ENCODE results near the gene SAT2. TPM values are rescaled to one million over a fixed set of nuclear protein-coding genes. Genes with fewer than 3 reads are reported as not detected.
"Not testable (repeated sequence)": the region's sequence is repeated elsewhere in the genome, so short reads cannot be mapped to it uniquely, and the experiment has no call there.

The SAT2 gene
- total and polyA plus RNA-seq, 8 donors = 11.6 to 235 (median 129) TPM

DNA sequence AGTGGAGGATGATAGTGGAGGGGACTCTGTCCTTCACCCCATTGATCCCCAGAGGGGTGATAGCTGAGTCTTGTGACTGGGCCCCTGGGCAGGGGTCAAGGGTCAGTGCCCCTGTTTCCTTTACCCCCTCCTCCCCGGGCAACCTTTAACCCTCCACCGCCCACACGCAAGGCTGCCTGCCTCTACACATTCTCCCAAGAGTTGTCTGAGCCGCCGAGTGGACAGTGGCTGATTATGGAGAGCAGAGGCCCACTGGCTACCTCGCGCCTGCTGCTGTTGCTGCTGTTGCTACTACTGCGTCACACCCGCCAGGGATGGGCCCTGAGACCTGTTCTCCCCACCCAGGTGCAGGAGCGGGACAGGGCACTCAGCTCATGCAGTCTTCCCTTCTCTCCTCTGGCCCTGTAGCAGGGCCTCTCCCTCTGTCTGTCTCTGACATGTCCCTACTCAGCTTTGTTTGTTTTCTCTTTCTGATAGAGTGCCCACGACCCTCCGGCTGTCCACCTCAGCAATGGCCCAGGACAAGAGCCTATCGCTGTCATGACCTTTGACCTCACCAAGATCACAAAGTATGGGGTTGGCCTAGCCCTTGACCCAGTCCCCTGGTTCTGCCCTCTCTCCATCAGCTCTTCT, 2.4 kb upstream of the SAT2 start, which contains the start of gene SHBG:
SHBG (plus strand) TSS at position 197 of the 633 bp plus-strand sequence; CDS start at position 235, 38 bp downstream.
- H3K9me3 ChIP-seq = no peaks in the 10 kb centered on the region
- H3K27me3 ChIP-seq = no peaks in the 10 kb centered on the region
- no peak within 1 kb of the TSS for H3K27ac ChIP-seq
- WGBS, 5 donors = 69 to 77% (median 74%) methylated on average over 9 to 13 of the region's 13 CpGs
- no peak within 1 kb of the TSS for H3K4me3 ChIP-seq
- no peak for DNase-seq
- intact Hi-C loops (cut with DNase I; ENCODE audit: low total_unique reads) = loop anchor here (10.0 kb wide), 1 partner anchor 55 kb away; the partner anchor contains the start of genes TP53 and WRAP53
- TF ChIP-seq, protein P1, sequence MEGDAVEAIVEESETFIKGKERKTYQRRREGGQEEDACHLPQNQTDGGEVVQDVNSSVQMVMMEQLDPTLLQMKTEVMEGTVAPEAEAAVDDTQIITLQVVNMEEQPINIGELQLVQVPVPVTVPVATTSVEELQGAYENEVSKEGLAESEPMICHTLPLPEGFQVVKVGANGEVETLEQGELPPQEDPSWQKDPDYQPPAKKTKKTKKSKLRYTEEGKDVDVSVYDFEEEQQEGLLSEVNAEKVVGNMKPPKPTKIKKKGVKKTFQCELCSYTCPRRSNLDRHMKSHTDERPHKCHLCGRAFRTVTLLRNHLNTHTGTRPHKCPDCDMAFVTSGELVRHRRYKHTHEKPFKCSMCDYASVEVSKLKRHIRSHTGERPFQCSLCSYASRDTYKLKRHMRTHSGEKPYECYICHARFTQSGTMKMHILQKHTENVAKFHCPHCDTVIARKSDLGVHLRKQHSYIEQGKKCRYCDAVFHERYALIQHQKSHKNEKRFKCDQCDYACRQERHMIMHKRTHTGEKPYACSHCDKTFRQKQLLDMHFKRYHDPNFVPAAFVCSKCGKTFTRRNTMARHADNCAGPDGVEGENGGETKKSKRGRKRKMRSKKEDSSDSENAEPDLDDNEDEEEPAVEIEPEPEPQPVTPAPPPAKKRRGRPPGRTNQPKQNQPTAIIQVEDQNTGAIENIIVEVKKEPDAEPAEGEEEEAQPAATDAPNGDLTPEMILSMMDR (IDR thresholded peaks at IDR 0.05) = no peak
- TF ChIP-seq EP300 (IDR thresholded peaks at IDR 0.05) = no peak
- TF ChIP-seq POLR2A (IDR thresholded peaks at IDR 0.05) = no peak
- no peak for TF ChIP-seq POLR2AphosphoS5 (IDR thresholded peaks at IDR 0.05)
- H3K4me1 ChIP-seq = peaks cover 11 to 18% (median 15%) of the 10 kb centered on the region in 4 donors
- peaks cover 0 to 9% (median 9%) of the 10 kb centered on the region in 4 donors for H3K36me3 ChIP-seq

DNA sequence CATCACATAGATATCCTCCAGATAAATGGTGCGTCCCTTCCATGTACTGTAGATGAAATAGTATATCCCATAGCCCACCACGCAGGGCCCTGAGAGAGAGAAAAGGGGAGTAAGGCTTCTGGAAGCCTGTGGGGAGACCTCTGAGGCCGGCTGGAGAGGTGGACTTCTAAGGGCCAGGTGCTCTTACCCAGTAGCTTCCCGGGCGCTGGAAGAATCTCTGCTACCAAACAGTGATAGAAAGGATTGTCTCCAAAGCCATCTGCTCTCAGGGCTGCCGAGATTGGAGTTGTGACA, 718 bp downstream of the SAT2 start:
- Histone ChIP-seq H3K4me3 (peak overlapping the region; percentile 67 to 81 (median 74)), H3K4me1 (peaks cover 11 to 18% (median 15%) of the 10 kb centered on the region in 4 donors), H3K9me3 (no peaks in the 10 kb centered on the region), H3K27ac (peak overlapping the region in 4 of 5 donors; percentile 88 to 96 (median 93)), H3K36me3 (peaks cover 0 to 9% (median 9%) of the 10 kb centered on the region in 4 donors), H3K27me3 (no peaks in the 10 kb centered on the region)
- DNase-seq = no peak
- intact Hi-C loops (cut with DNase I; ENCODE audit: low total_unique reads) = no loop called here
- WGBS, 5 donors = 9 to 23% (median 21%) methylated on average over 6 of the region's 6 CpGs
- TF ChIP-seq, protein P1 (IDR thresholded peaks at IDR 0.05) = no peak
- no peak for TF ChIP-seq POLR2A (IDR thresholded peaks at IDR 0.05)
- TF ChIP-seq POLR2AphosphoS5 (IDR thresholded peaks at IDR 0.05) = no peak
- no peak for TF ChIP-seq EP300 (IDR thresholded peaks at IDR 0.05)

DNA sequence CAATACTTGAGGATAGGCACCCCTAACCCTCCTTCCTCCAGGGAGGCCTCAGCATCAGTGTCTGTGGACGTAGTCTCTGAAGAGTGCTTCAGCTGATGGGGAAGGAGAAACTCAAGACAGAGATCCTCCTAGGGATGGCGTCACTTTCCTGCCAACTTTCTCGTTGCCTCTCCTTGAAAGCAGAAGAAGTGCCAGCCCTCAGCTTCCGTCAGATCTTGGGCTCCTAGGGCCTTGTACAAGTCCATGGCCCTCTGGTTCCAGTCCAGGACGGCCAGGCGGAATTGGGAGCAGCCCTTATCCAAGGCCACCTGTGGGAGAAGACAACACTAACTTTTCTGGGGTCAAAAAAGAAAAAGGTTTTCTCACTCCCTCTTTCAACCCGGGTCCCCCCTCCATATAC, 1.3 kb downstream of the SAT2 start:
- Histone ChIP-seq H3K27ac (peak overlapping the region in 2 of 5 donors; percentile 93 to 96), H3K27me3 (no peaks in the 10 kb centered on the region), H3K4me1 (peaks cover 11 to 18% (median 15%) of the 10 kb centered on the region in 4 donors), H3K9me3 (no peaks in the 10 kb centered on the region), H3K4me3 (peak overlapping the region in 2 of 4 donors; percentile 69 to 80), H3K36me3 (peaks cover 0 to 9% (median 9%) of the 10 kb centered on the region in 4 donors)
- WGBS, 5 donors = 80 to 89% (median 85%) methylated on average over 7 of the region's 7 CpGs
- intact Hi-C loops (cut with DNase I; ENCODE audit: low total_unique reads) = no loop called here
- no peak for DNase-seq
- TF ChIP-seq POLR2AphosphoS5 (IDR thresholded peaks at IDR 0.05) = no peak
- TF ChIP-seq, protein P1 (IDR thresholded peaks at IDR 0.05) = no peak
- no peak for TF ChIP-seq EP300 (IDR thresholded peaks at IDR 0.05)
- no peak for TF ChIP-seq POLR2A (IDR thresholded peaks at IDR 0.05)

DNA sequence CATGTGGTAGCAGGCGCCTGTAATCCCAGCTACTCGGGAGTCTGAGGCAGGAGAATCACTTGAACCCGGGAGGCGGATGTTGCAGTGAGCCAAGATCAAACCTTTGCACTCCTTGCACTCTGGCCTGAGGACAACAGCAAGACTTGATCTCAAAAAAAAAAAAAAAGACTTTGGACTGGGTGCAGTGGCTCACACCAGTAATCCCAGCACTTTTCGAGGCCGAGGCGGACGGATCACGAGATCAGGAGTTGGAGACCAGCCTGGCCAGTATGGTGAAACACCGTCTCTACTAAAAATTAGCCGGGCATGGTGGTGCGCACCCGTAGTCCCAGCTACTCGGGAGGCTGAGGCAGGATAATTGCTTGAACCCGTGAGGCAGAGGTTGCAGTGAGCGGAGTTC, 1.9 kb downstream of the SAT2 start:
- intact Hi-C loops (cut with DNase I; ENCODE audit: low total_unique reads); H3K9me3 ChIP-seq; H3K27ac ChIP-seq; H3K36me3 ChIP-seq; DNase-seq; H3K4me3 ChIP-seq; H3K27me3 ChIP-seq: not testable (repeated sequence)
- peaks cover 11 to 18% (median 15%) of the 10 kb centered on the region in 4 donors for H3K4me1 ChIP-seq
- WGBS, 5 donors = 91 to 99% (median 98%) methylated on average over 16 of the region's 16 CpGs

DNA sequence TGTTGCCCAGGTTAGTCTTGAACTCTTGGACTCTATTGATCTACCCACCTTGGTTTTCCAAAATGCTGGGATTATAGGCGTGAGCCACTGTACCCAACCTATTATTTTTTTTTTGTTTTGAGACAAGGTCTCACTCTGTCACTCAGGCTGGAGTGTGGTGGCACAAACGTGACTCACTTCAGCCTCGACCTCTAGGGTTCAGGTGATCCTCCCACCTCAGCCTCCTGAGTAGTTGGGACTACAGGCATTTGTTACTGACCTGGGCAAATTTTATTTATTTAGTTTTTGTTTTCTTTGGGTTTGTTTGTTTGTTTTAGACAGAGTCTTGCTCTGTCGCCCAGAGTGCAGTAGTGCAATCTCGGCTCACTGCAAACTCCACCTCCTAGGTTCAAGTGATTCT, 4.0 kb downstream of the SAT2 start:
- Histone ChIP-seq H3K4me3 (no peak overlapping the region), H3K27me3 (no peaks in the 10 kb centered on the region), H3K9me3 (no peaks in the 10 kb centered on the region), H3K27ac (no peak overlapping the region), H3K4me1 (peaks cover 11 to 18% (median 15%) of the 10 kb centered on the region in 4 donors), H3K36me3 (peaks cover 0 to 9% (median 9%) of the 10 kb centered on the region in 4 donors)
- no peak for DNase-seq
- TF ChIP-seq, protein P1 (IDR thresholded peaks at IDR 0.05) = no peak
- TF ChIP-seq POLR2A (IDR thresholded peaks at IDR 0.05) = no peak
- no peak for TF ChIP-seq EP300 (IDR thresholded peaks at IDR 0.05)
- no peak for TF ChIP-seq POLR2AphosphoS5 (IDR thresholded peaks at IDR 0.05)
- 72 to 79% (median 75%) methylated on average over 5 of the region's 5 CpGs for WGBS, 5 donors
- intact Hi-C loops (cut with DNase I; ENCODE audit: low total_unique reads) = no loop called here
